Neuronal stem cell (in vitro differentiated cells): ENCODE data around the gene PDE1C.

Experiments
- DNase-seq: peaks from one replicate; pipeline ENCODE4 v3.0.0-alpha.2; 2013; ENCODE audit warnings: low spot score
- H2AFZ ChIP-seq: one replicate; pipeline ENCODE4 v1.6.1; 2013; ENCODE audit warnings: mild to moderate bottlenecking, low read length, inconsistent platforms
- H2AK5ac ChIP-seq: 2 replicates; pipeline ENCODE4 v1.6.1; 2013; ENCODE audit warnings: low read depth, mild to moderate bottlenecking, inconsistent platforms, low read length, moderate library complexity, mixed read lengths
- H2BK120ac ChIP-seq: 2 replicates; pipeline ENCODE4 v1.6.1; 2013; ENCODE audit warnings: low read depth, mild to moderate bottlenecking, inconsistent platforms, low read length, moderate library complexity, mixed read lengths
- H2BK12ac ChIP-seq: one replicate; pipeline ENCODE4 v1.6.1; 2013; ENCODE audit warnings: low read length, inconsistent platforms
- H2BK15ac ChIP-seq: 2 replicates; pipeline ENCODE4 v1.6.1; 2013; ENCODE audit warnings: mild to moderate bottlenecking, low read length, inconsistent platforms, mixed read lengths
- H2BK5ac ChIP-seq: one replicate; pipeline ENCODE4 v1.6.1; 2013; ENCODE audit warnings: inconsistent platforms, mild to moderate bottlenecking, low read length, moderate library complexity
- H3K14ac ChIP-seq: one replicate; pipeline ENCODE4 v1.6.1; 2013; ENCODE audit warnings: low read length, inconsistent platforms
- H3K18ac ChIP-seq: 2 replicates; pipeline ENCODE4 v1.6.1; 2013; ENCODE audit warnings: low read length, inconsistent platforms
- H3K23ac ChIP-seq: 2 replicates; pipeline ENCODE4 v1.6.1; 2013; ENCODE audit warnings: low read depth, mild to moderate bottlenecking, mixed read lengths, low read length, inconsistent platforms; ENCODE audit not compliant: poor library complexity
- H3K27ac ChIP-seq: replicated peaks from 3 replicates; pipeline ENCODE4 v1.5.1; 2013; ENCODE audit warnings: low read length, inconsistent platforms
- H3K27me3 ChIP-seq, 3 experiments: 2 replicates each; pipeline ENCODE4 v1.6.1; 2013; ENCODE audit warnings: low read length in 3 of 3, mild to moderate bottlenecking in 2 of 3, inconsistent platforms in 1 of 3, low read depth in 1 of 3, mixed read lengths in 1 of 3, moderate library complexity in 1 of 3; ENCODE audit not compliant: control insufficient read depth in 3 of 3, insufficient read depth in 3 of 3
- H3K36me3 ChIP-seq, 2 donors: replicated peaks in 1 of 2; 2 replicates each; pipeline ENCODE4 v1.6.1; 2013; ENCODE audit warnings: low read length in 2 of 2; ENCODE audit not compliant: control insufficient read depth in 2 of 2, insufficient read depth in 2 of 2
- H3K4ac ChIP-seq: 2 replicates; pipeline ENCODE4 v1.6.1; 2013; ENCODE audit warnings: inconsistent platforms, mild to moderate bottlenecking, low read length, moderate library complexity
- H3K4me1 ChIP-seq, 2 donors: 1 replicate in 1 of 2; 2 replicates in 1 of 2; pipeline ENCODE4 v1.6.1; 2013; ENCODE audit warnings: low read length in 2 of 2, low read depth in 1 of 2; ENCODE audit not compliant: control insufficient read depth in 2 of 2, insufficient read depth in 1 of 2
- H3K4me2 ChIP-seq: one replicate; pipeline ENCODE4 v1.6.1; 2013; ENCODE audit warnings: mild to moderate bottlenecking, low read length, inconsistent platforms; ENCODE audit not compliant: insufficient read depth, poor library complexity, severe bottlenecking
- H3K4me3 ChIP-seq, 2 donors: 2 replicates each; pipeline ENCODE4 v1.5.1; 2013; ENCODE audit warnings: low read length in 2 of 2, mild to moderate bottlenecking in 2 of 2, inconsistent platforms in 1 of 2, moderate library complexity in 1 of 2
- H3K79me1 ChIP-seq: one replicate; pipeline ENCODE4 v1.6.1; 2013; ENCODE audit warnings: low read depth, mild to moderate bottlenecking, inconsistent platforms, low read length, moderate library complexity
- H3K9ac ChIP-seq: one replicate; pipeline ENCODE4 v1.6.1; 2013; ENCODE audit warnings: mild to moderate bottlenecking, low read depth, low read length, inconsistent platforms; ENCODE audit not compliant: poor library complexity
- H3K9me3 ChIP-seq, 2 donors: replicated peaks in 1 of 2; 2 replicates each; pipeline versions ENCODE3 to v1.6.1; 2013; ENCODE audit warnings: low read length in 2 of 2, mild to moderate bottlenecking in 2 of 2, inconsistent platforms in 1 of 2, low read depth in 1 of 2, mixed read lengths in 1 of 2, moderate library complexity in 1 of 2; ENCODE audit not compliant: control insufficient read depth in 2 of 2, insufficient read depth in 1 of 2
- H4K8ac ChIP-seq: one replicate; pipeline ENCODE4 v1.6.1; 2013; ENCODE audit warnings: low read depth, mild to moderate bottlenecking, inconsistent platforms, low read length, moderate library complexity
- H4K91ac ChIP-seq: one replicate; pipeline ENCODE4 v1.6.1; 2013; ENCODE audit warnings: low read length, low read depth, mild to moderate bottlenecking, inconsistent platforms; ENCODE audit not compliant: poor library complexity
- WGBS, 2 donors: extraction: QIAGEN DNeasy Blood & Tissue Kit; methylation state at CpG; one replicate each; pipeline ENCODE4 v1.1.7; 2013; ENCODE audit warnings: missing lambda C conversion rate in 2 of 2, mixed read lengths in 1 of 2; ENCODE audit not compliant: insufficient read length in 2 of 2, insufficient replicate concordance in 1 of 2; ENCODE audit errors: extremely low coverage in 2 of 2; 5-methylcytosine and 5-hydroxymethylcytosine counted together

Gene PDE1C

GRCh38 chr7:32115831-32116230, 45.6 kb upstream of the PDE1C start:
- H3K23ac ChIP-seq: no peak overlapping the region
- no peak overlapping the region for H2BK5ac ChIP-seq
- no peak overlapping the region for H3K4me3 ChIP-seq
- no peak overlapping the region for H2AFZ ChIP-seq
- H3K27me3 ChIP-seq: no peaks in the 10 kb centered on the region
- peaks cover 0 to 1% of the 10 kb centered on the region in 2 donors for H3K9me3 ChIP-seq
- H2BK15ac ChIP-seq: no peak overlapping the region
- H2BK12ac ChIP-seq: no peak overlapping the region
- H3K4ac ChIP-seq: no peak overlapping the region
- no peak overlapping the region for H3K18ac ChIP-seq
- DNase-seq: no peak
- no peaks in the 10 kb centered on the region for H3K4me1 ChIP-seq
- H3K14ac ChIP-seq: no peak overlapping the region
- H3K79me1 ChIP-seq: no peaks in the 10 kb centered on the region
- no peak overlapping the region for H3K27ac ChIP-seq
- no peaks in the 10 kb centered on the region for H3K36me3 ChIP-seq
- WGBS, 2 donors: no CpG with 5 or more reads among the region's 1 CpG
- no peak overlapping the region for H2BK120ac ChIP-seq
- no peak overlapping the region for H3K9ac ChIP-seq
- no peak overlapping the region for H2AK5ac ChIP-seq
- H4K8ac ChIP-seq: no peak overlapping the region
- H3K4me2 ChIP-seq: no peak overlapping the region
- H4K91ac ChIP-seq: no peak overlapping the region

- H3K9ac ChIP-seq: no peak overlapping the region
- H3K23ac ChIP-seq: no peak overlapping the region
- H3K4me2 ChIP-seq: no peak overlapping the region
- H3K4me1 ChIP-seq: no peaks in the 10 kb centered on the region
- peaks cover 0 to 1% of the 10 kb centered on the region in 2 donors for H3K9me3 ChIP-seq
- WGBS, 2 donors: no CpG with 5 or more reads among the region's 2 CpGs
- H4K91ac ChIP-seq: no peak overlapping the region
- no peak for DNase-seq
- H3K14ac ChIP-seq: no peak overlapping the region
- H3K27me3 ChIP-seq: no peaks in the 10 kb centered on the region
- H3K4ac ChIP-seq: no peak overlapping the region
- H2BK15ac ChIP-seq: no peak overlapping the region
- H3K79me1 ChIP-seq: no peaks in the 10 kb centered on the region
- H2BK120ac ChIP-seq: no peak overlapping the region
- H2AFZ ChIP-seq: no peak overlapping the region
- no peak overlapping the region for H3K27ac ChIP-seq
- H4K8ac ChIP-seq: no peak overlapping the region
- no peak overlapping the region for H2BK12ac ChIP-seq
- no peak overlapping the region for H3K18ac ChIP-seq
- no peak overlapping the region for H2BK5ac ChIP-seq
- H3K36me3 ChIP-seq: no peaks in the 10 kb centered on the region
- no peak overlapping the region for H2AK5ac ChIP-seq
- H3K4me3 ChIP-seq: no peak overlapping the region
These were observed 38.4 kb upstream of the PDE1C start for GRCh38 chr7:32108651-32109050.

GRCh38 chr7:32104766-32105165, 34.6 kb upstream of the PDE1C start:
- Histone ChIP-seq H2BK120ac (no peak overlapping the region), H3K18ac (no peak overlapping the region), H3K36me3 (no peaks in the 10 kb centered on the region), H3K14ac (no peak overlapping the region), H3K9me3 (no peaks in the 10 kb centered on the region), H4K8ac (no peak overlapping the region), H3K4me1 (peaks cover 0 to 1% of the 10 kb centered on the region in 2 donors), H4K91ac (no peak overlapping the region), H3K23ac (no peak overlapping the region), H3K9ac (no peak overlapping the region), H3K4ac (no peak overlapping the region), H3K27ac (no peak overlapping the region), H3K4me3 (no peak overlapping the region), H2BK5ac (no peak overlapping the region), H3K79me1 (no peaks in the 10 kb centered on the region), H3K4me2 (no peak overlapping the region), H3K27me3 (no peaks in the 10 kb centered on the region), H2BK12ac (no peak overlapping the region), H2AK5ac (no peak overlapping the region), H2AFZ (no peak overlapping the region), H2BK15ac (no peak overlapping the region)
- DNase-seq: no peak
- WGBS, 2 donors: no CpG with 5 or more reads among the region's 2 CpGs

GRCh38 chr7:32103361-32103760, 33.2 kb upstream of the PDE1C start:
- no peak overlapping the region for H3K4me3 ChIP-seq
- no peak overlapping the region for H3K9ac ChIP-seq
- no peak overlapping the region for H3K4me2 ChIP-seq
- no peak overlapping the region for H4K91ac ChIP-seq
- H3K79me1 ChIP-seq: no peaks in the 10 kb centered on the region
- no CpG with 5 or more reads among the region's 4 CpGs for WGBS, 2 donors
- no peak overlapping the region for H2AFZ ChIP-seq
- H2BK12ac ChIP-seq: no peak overlapping the region
- no peak overlapping the region for H2BK15ac ChIP-seq
- DNase-seq: no peak
- peaks cover 0 to 1% of the 10 kb centered on the region in 2 donors for H3K4me1 ChIP-seq
- no peaks in the 10 kb centered on the region for H3K9me3 ChIP-seq
- H3K27ac ChIP-seq: no peak overlapping the region
- no peak overlapping the region for H2BK120ac ChIP-seq
- no peak overlapping the region for H3K4ac ChIP-seq
- H3K14ac ChIP-seq: no peak overlapping the region
- no peaks in the 10 kb centered on the region for H3K27me3 ChIP-seq
- H3K36me3 ChIP-seq: no peaks in the 10 kb centered on the region
- H2BK5ac ChIP-seq: no peak overlapping the region
- no peak overlapping the region for H4K8ac ChIP-seq
- H2AK5ac ChIP-seq: no peak overlapping the region
- H3K18ac ChIP-seq: no peak overlapping the region
- H3K23ac ChIP-seq: no peak overlapping the region
